Kidney (tissue), 14 donors: ENCODE data around the gene LNX1. TPM values are rescaled to one million over a fixed set of nuclear protein-coding genes. Genes with fewer than 3 reads are reported as not detected.

Source experiments
- DNase-seq, 5 donors: peaks; one replicate each; pipeline ENCODE4 v3.0.0-alpha.2; 2013 to 2020
- FAIRE-seq: peaks from 2 replicates; lab custom pipeline; 2012; peaks lifted over from hg19 to GRCh38; lab: Jason Lieb, UNC
- H3K27ac ChIP-seq, 2 donors: one replicate each; pipeline ENCODE4 v1.7.0; 2013; ENCODE audit warnings: low read depth in 2 of 2, low read length in 2 of 2, inconsistent platforms in 1 of 2
- H3K27me3 ChIP-seq: one replicate; pipeline ENCODE4 v1.7.1; 2013; ENCODE audit warnings: low read length, inconsistent platforms; ENCODE audit not compliant: control insufficient read depth, insufficient read depth
- H3K36me3 ChIP-seq, 3 donors: one replicate each; pipeline versions ENCODE4 v1.7.0 to v1.7.1; 2013; ENCODE audit warnings: low read length in 3 of 3, control low read depth in 1 of 3, inconsistent platforms in 1 of 3; ENCODE audit not compliant: insufficient read depth in 3 of 3, control insufficient read depth in 2 of 3
- H3K4me1 ChIP-seq, 3 donors: one replicate each; pipeline versions ENCODE4 v1.7.0 to v1.7.1; 2013; ENCODE audit warnings: low read length in 3 of 3, inconsistent platforms in 1 of 3, low read depth in 1 of 3; ENCODE audit not compliant: control insufficient read depth in 2 of 3, insufficient read depth in 2 of 3
- H3K4me3 ChIP-seq, 3 donors: one replicate each; pipeline versions ENCODE4 v1.7.0 to v1.8.1; 2013; ENCODE audit warnings: low read length in 3 of 3, control low read depth in 1 of 3, inconsistent platforms in 1 of 3
- H3K9ac ChIP-seq, 3 donors: one replicate each; pipeline versions ENCODE4 v1.7.0 to v1.7.1; 2013; ENCODE audit warnings: low read length in 3 of 3, control low read depth in 1 of 3, inconsistent platforms in 1 of 3
- H3K9me3 ChIP-seq, 3 donors: one replicate each; pipeline versions ENCODE4 v1.7.0 to v1.7.1; 2013; ENCODE audit warnings: low read length in 3 of 3, control low read depth in 1 of 3, inconsistent platforms in 1 of 3; ENCODE audit not compliant: control insufficient read depth in 2 of 3, insufficient read depth in 1 of 3
- intact Hi-C: fragments of 100-400 bp; cut with DNase I; formaldehyde crosslinking; loops from one replicate; pipeline ENCODE4 v1.11.1; 2022
- polyA plus RNA-seq: library from polyadenylated mRNA; stranded (reverse); fragments of 350-450 nt; fragmentation: Illumina TruSeq; extraction: RNeasy Lipid Tissue Mini Kit (QIAGEN cat#74804); gene quantifications from one replicate; pipeline ENCODE4 v1.2.3, GENCODE V29; 2014; ENCODE audit warnings: low read depth, low replicate concordance; ENCODE audit not compliant: insufficient read depth
- total RNA-seq: library from RNA; stranded (reverse); fragmentation: NEBNext Ultra II Directional; extraction: Animal tissue kit (Norgen Biotek cat#: 25700); gene quantifications from one replicate; pipeline ENCODE4 v1.2.1, GENCODE V29; 2021
- TF ChIP-seq, protein P1 (sequence below): IDR thresholded peaks from 3 replicates; pipeline ENCODE4 v1.5.1; 2012; ENCODE audit warnings: mild to moderate bottlenecking, moderate library complexity, borderline replicate concordance; ENCODE audit not compliant: insufficient read depth; ENCODE audit errors: extremely low read depth
- donor health status: control.
- donor health status: control.
- donor health status: control.
- donor health status: control.
- donor health status: control.
- donor health status: DM: yes; HTN: yes; CAD: no.
- donor health status: Normal renal cell carcinoma (clear cell type).

The LNX1 gene
- total and polyA plus RNA-seq, 2 donors from 2014 or later = 10.2 to 25.6 TPM

DNA sequence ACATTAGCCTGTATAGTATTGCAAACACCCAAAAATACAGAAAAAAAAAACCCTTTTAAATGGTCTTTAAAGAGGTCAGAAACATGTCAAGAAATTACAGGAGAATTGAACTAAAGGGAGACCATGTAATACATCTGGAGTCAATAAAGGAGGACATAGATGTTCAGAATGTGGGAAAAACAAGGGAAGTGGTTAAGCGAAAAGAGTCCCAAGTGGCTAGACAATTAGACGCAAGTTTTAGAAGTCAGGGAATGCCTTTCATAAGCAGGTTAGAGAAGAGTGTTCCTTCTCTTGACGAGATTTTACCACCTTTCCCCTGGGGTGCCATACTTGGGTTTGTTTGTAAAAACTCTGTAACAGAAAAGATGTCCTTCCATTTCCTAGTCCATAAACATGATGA, 7.8 kb downstream of the LNX1 start:
- no peaks in the 10 kb centered on the region for H3K9me3 ChIP-seq
- no peaks in the 10 kb centered on the region for H3K27me3 ChIP-seq
- no peak overlapping the region for H3K27ac ChIP-seq
- intact Hi-C loops = no loop called here
- DNase-seq = no peak
- H3K4me1 ChIP-seq = no peaks in the 10 kb centered on the region
- TF ChIP-seq, protein P1, sequence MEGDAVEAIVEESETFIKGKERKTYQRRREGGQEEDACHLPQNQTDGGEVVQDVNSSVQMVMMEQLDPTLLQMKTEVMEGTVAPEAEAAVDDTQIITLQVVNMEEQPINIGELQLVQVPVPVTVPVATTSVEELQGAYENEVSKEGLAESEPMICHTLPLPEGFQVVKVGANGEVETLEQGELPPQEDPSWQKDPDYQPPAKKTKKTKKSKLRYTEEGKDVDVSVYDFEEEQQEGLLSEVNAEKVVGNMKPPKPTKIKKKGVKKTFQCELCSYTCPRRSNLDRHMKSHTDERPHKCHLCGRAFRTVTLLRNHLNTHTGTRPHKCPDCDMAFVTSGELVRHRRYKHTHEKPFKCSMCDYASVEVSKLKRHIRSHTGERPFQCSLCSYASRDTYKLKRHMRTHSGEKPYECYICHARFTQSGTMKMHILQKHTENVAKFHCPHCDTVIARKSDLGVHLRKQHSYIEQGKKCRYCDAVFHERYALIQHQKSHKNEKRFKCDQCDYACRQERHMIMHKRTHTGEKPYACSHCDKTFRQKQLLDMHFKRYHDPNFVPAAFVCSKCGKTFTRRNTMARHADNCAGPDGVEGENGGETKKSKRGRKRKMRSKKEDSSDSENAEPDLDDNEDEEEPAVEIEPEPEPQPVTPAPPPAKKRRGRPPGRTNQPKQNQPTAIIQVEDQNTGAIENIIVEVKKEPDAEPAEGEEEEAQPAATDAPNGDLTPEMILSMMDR = no peak
- no peak for FAIRE-seq
- H3K36me3 ChIP-seq = no peaks in the 10 kb centered on the region
- no peak overlapping the region for H3K4me3 ChIP-seq
- H3K9ac ChIP-seq = no peak overlapping the region

- TF ChIP-seq, protein P1 = no peak
- peak in 1 of 5 donors; percentile 31 for DNase-seq
- peaks cover 0 to 1% (median 0%) of the 10 kb centered on the region in 3 donors for H3K4me1 ChIP-seq
- intact Hi-C loops = no loop called here
- FAIRE-seq = no peak
- H3K27ac ChIP-seq = no peak overlapping the region
- no peaks in the 10 kb centered on the region for H3K27me3 ChIP-seq
- no peak overlapping the region for H3K4me3 ChIP-seq
- no peaks in the 10 kb centered on the region for H3K9me3 ChIP-seq
- no peak overlapping the region for H3K9ac ChIP-seq
- H3K36me3 ChIP-seq = no peaks in the 10 kb centered on the region
Measured at GRCh38 chr4:53582194-53582593, 9.1 kb downstream of the LNX1 start.

DNA sequence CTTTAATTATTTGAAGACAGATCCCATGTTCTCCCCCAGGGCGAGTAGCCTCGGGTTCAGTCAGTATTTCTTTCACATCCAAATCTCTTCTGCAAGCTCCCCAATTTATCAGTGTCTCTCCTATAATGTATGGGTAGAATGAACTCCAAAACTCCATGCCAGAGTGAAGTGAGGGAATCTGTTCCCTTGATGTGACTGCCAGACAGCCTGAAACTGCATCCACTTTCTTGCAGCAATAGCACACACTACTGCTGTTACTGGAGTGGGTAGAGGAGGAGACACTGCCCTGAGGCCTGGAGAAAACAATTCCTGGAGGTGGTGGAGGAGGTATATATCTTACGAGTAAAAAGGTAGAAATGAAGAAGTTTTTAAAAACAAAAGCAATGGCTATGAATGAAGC, 11.0 kb downstream of the LNX1 start:
- DNase-seq (no peak), FAIRE-seq (no peak)
- Histone ChIP-seq H3K9me3 (no peaks in the 10 kb centered on the region), H3K4me1 (peaks cover 0 to 11% (median 0%) of the 10 kb centered on the region in 3 donors), H3K27me3 (no peaks in the 10 kb centered on the region), H3K36me3 (no peaks in the 10 kb centered on the region), H3K27ac (no peak overlapping the region), H3K4me3 (no peak overlapping the region), H3K9ac (no peak overlapping the region)
- intact Hi-C loops = no loop called here
- TF ChIP-seq, protein P1 = no peak

GRCh38 chr4:53579826-53580225, 11.5 kb downstream of the LNX1 start:
- peaks cover 0 to 11% (median 0%) of the 10 kb centered on the region in 3 donors for H3K4me1 ChIP-seq
- intact Hi-C loops = no loop called here
- FAIRE-seq = no peak

More at GRCh38 chr4:53579826-53580225, 11.5 kb downstream of the LNX1 start:
- DNase-seq = no peak
- H3K9me3 ChIP-seq = no peaks in the 10 kb centered on the region
- no peak overlapping the region for H3K4me3 ChIP-seq
- no peak overlapping the region for H3K9ac ChIP-seq
- H3K27ac ChIP-seq = no peak overlapping the region
- no peaks in the 10 kb centered on the region for H3K27me3 ChIP-seq
- no peaks in the 10 kb centered on the region for H3K36me3 ChIP-seq
- TF ChIP-seq, protein P1 = no peak
